ENCODE results near the gene MAMDC2. TPM values are rescaled to one million over a fixed set of nuclear protein-coding genes. Genes with fewer than 3 reads are reported as not detected.

The MAMDC2 gene
- total RNA-seq, 1 experiment from 2014 or later: 4.6 TPM

GRCh38 chr9:70192707-70193106, 149.1 kb downstream of the MAMDC2 start:
- Histone ChIP-seq H3K14ac (ENCODE audit: insufficient read depth, low read length) (no peak overlapping the region), H2BK20ac (ENCODE audit: low read depth, low read length, poor library complexity, severe bottlenecking) (no peak overlapping the region), H2BK120ac (ENCODE audit: low read depth, low read length, poor library complexity, severe bottlenecking) (no peak overlapping the region), H3K4me2 (ENCODE audit: insufficient read depth, insufficient read length, low read length) (no peak overlapping the region), H4K20me1 (ENCODE audit: control insufficient read depth, insufficient read depth, insufficient read length) (no peaks in the 10 kb centered on the region), H3K9me3 (ENCODE audit: control insufficient read depth, low read depth, low read length) (no peaks in the 10 kb centered on the region), H3K4ac (ENCODE audit: low read depth, low read length) (no peak overlapping the region), H3K23me2 (ENCODE audit: insufficient read length, low read depth, low read length, poor library complexity, severe bottlenecking) (no peaks in the 10 kb centered on the region), H2AFZ (ENCODE audit: low read length) (no peak overlapping the region), H4K91ac (ENCODE audit: insufficient read length, low read depth, low read length) (no peak overlapping the region), H2BK15ac (ENCODE audit: low read depth, low read length) (no peak overlapping the region), H3K23ac (ENCODE audit: insufficient read length, low read depth, low read length) (no peak overlapping the region), H4K8ac (replicated peaks; ENCODE audit: insufficient read length, low read depth, low read length) (no peak overlapping the region), H2BK5ac (ENCODE audit: insufficient read length, low read length) (no peak overlapping the region), H3K79me1 (ENCODE audit: insufficient read depth, low read depth, low read length, poor library complexity, severe bottlenecking) (no peaks in the 10 kb centered on the region), H2BK12ac (ENCODE audit: insufficient read length, low read depth, low read length) (no peak overlapping the region), H3T11ph (ENCODE audit: low read length) (no peak overlapping the region), H2AK5ac (ENCODE audit: insufficient read length, low read length) (no peak overlapping the region), H3K9ac (ENCODE audit: extremely low read depth, insufficient read length, low read length) (no peak overlapping the region), H3K18ac (ENCODE audit: insufficient read length, low read depth, low read length) (no peak overlapping the region), H3K4me1 (ENCODE audit: insufficient read depth, low read length) (no peaks in the 10 kb centered on the region), H4K5ac (ENCODE audit: insufficient read length, low read depth, low read length) (no peak overlapping the region), H3K56ac (ENCODE audit: insufficient read length, low read depth, low read length) (no peak overlapping the region), H3K27me3 (ENCODE audit: insufficient read depth, low read length) (no peaks in the 10 kb centered on the region), H3K27ac (ENCODE audit: insufficient read length, low read depth, low read length) (no peak overlapping the region), H3K79me2 (ENCODE audit: insufficient read depth, low read length) (no peaks in the 10 kb centered on the region)
- WGBS (ENCODE audit: extremely low coverage, insufficient read length, low lambda C conversion rate): no CpG with 5 or more reads among the region's 2 CpGs
- Mint-ChIP-seq H3K27ac (no peak overlapping the region), H3K4me1 (peaks cover 4% of the 10 kb centered on the region in 2 experiments; a peak in 3 of 4 replicates), H3K4me3 (no peak overlapping the region), H3K9me3 (no peaks in the 10 kb centered on the region), H3K27me3 (ENCODE audit: low read depth) (no peaks in the 10 kb centered on the region), H3K36me3 (ENCODE audit: insufficient read depth in 1 of 3, low read depth in 3 of 3) (no peaks in the 10 kb centered on the region)
- no peak for DNase-seq
- no peak for TF ChIP-seq CTCF (conservative IDR thresholded peaks at IDR 0.05)
